Activated CD4-positive, alpha-beta T cell treated with anti-CD3 and anti-CD28 coated beads, Interleukin-2, amount 10 ng/mL, durations not matched to agents 7 days and 5 days (primary cell): ENCODE results near the gene EPRS1. TPM values are rescaled to one million over a fixed set of nuclear protein-coding genes. Genes with fewer than 3 reads are reported as not detected.
"Not testable (repeated sequence)": the region's sequence is repeated elsewhere in the genome, so short reads cannot be mapped to it uniquely, and the experiment has no call there.

Experiments used
- CTCF ChIA-PET: fragments of 350-600 bp; sonication (Branson Sonifier 250); formaldehyde crosslinking; loops from one replicate; lab custom pipeline; 2021; ENCODE audit warnings: antibody characterized with exemption; lab: Charles Lee
- POLR2A ChIA-PET: fragments of 350-600 bp; sonication (Branson Sonifier 250); formaldehyde crosslinking; loops from one replicate; lab custom pipeline; 2021; ENCODE audit warnings: antibody characterized with exemption; lab: Charles Lee
- DNase-seq: peaks from one replicate; pipeline ENCODE4 v3.0.0-alpha.2; 2020
- H3K27ac Mint-ChIP-seq: one replicate; pipeline ENCODE4 v1.8.0; 2021; ENCODE audit warnings: mild to moderate bottlenecking, moderate library complexity, mixed read lengths
- H3K27me3 Mint-ChIP-seq: one replicate; pipeline ENCODE4 v1.8.0; 2021; ENCODE audit warnings: mixed read lengths
- H3K36me3 Mint-ChIP-seq: one replicate; pipeline ENCODE4 v1.8.0; 2021; ENCODE audit warnings: low read depth, mixed read lengths
- H3K4me1 Mint-ChIP-seq: one replicate; pipeline ENCODE4 v1.8.0; 2021; ENCODE audit warnings: mixed read lengths
- H3K4me3 Mint-ChIP-seq: one replicate; pipeline ENCODE4 v1.8.0; 2021; ENCODE audit warnings: mild to moderate bottlenecking, moderate library complexity, mixed read lengths
- H3K9me3 Mint-ChIP-seq: one replicate; pipeline ENCODE4 v1.8.0; 2021; ENCODE audit warnings: mixed read lengths
- total RNA-seq, 2 experiments: library from RNA; stranded (reverse); gene quantifications; one replicate each; pipeline ENCODE4 v1.2.3, GENCODE V29; 2021

Gene EPRS1
- total RNA-seq: 100 to 1,000 TPM; 112 to 135 TPM

DNA sequence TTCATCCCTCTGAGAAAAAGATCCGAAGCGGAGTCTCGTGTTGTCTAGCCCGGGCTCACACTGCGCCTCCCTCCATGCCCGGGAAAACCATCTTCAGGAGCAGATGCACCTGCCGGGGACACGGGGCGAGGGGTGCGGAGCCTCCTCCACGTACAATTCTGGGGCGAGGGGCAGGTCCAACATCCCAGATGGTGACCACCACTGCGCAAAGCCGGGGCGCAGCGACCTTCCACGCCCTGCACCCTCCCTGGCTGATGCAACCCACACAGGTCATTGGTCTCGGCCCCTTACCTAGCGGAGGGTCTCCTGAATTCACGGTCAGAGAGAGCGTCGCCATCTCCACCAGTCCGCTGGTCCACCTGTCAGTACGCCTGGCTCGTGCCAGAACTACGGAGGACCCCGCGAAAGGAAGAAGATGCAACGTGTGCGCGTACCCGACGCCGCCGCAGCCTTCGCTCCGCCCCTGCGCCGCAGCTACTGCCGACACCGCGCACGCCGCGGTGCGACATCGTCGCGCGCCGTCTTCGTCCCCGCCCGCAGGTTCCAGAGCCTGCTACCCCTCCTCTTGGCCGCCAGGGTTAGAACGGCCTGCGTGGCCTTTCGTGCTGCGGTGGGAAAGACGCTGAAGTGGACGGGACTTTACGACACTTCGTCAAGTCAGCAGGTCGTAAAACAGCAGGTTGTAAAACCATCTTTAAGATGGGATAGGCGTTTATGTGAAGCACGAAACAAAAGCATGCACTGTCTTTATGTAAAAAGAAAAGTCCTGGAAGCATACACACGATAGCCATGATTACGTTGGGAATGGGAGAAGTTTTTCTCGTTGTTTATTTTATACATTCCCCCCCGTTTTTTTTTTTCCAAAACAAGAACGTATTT lies at the start of gene EPRS1:
EPRS1 (minus strand) TSS at position 454 of the 879 bp plus-strand sequence; CDS start at position 337, 117 bp downstream.
- no peaks in the 10 kb centered on the region for H3K9me3 Mint-ChIP-seq
- peaks cover 47% of the 10 kb centered on the region for H3K4me1 Mint-ChIP-seq
- CTCF ChIA-PET: interaction anchor here (0.6 to 1.0 kb wide), 9 partner anchors 8 to 129 kb away, joined by 3 to 5 read pairs (median 4); no protein-coding TSS in a partner anchor
- POLR2A ChIA-PET: no interaction called here
- peak within 1 kb of the TSS; percentile 97 for H3K27ac Mint-ChIP-seq
- H3K27me3 Mint-ChIP-seq: no peaks in the 10 kb centered on the region
- H3K36me3 Mint-ChIP-seq: peaks cover 12% of the 10 kb centered on the region
- peak; percentile 95 for DNase-seq
- H3K4me3 Mint-ChIP-seq: peak within 1 kb of the TSS; percentile 98

DNA sequence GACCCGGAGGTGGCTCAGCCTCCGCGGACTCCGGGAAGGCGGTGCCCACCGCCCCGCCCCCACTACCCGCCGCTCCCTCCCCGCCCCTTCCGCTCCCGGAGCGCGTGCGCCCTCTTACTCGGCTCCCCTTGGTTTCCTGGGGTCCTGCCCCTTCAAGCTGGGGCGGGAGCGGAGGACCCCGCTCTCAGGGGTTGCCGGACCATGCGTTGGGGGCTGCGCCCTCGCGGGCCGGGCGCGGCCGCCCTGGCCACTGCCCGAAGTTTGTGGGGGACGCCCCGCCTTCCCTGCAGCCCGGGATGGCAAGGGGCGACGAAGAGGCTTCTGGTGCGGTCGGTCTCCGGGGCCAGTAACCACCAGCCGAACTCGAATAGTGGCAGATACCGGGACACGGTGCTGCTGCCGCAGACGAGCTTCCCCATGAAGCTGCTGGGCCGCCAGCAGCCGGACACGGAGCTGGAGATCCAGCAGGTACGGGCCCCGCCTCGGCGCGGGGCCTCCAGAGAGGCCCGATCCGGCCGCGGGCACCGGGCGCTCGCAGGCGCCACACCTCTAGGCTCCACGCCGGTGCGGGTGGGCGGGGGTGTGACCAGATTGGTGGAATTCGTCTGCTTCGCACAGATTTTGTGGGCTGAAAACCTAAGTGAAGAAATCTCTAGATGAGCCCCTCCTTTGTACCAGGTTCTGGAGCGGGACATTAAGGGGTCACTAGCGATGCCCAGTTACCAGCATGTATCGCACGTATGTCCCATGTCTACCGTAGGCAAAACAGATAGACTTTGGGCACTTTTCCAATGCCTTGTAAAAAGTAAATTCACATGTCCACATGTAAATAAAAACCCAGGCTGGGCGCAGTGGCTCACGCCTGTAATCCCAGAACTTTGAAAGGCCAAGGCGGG lies 48.0 kb upstream of the EPRS1 start, which contains the start of gene IARS2:
IARS2 (plus strand) TSS at position 117 of the 896 bp plus-strand sequence; CDS start at position 202, 85 bp downstream.
- ChIA-PET CTCF (interaction anchor here (0.9 kb wide), 1 partner anchor 13 kb away, joined by 3 read pairs; no protein-coding TSS in a partner anchor), POLR2A (no interaction called here)
- H3K27ac Mint-ChIP-seq: peak within 1 kb of the TSS; percentile 79
- no peaks in the 10 kb centered on the region for H3K27me3 Mint-ChIP-seq
- DNase-seq: peak; percentile 91
- no peaks in the 10 kb centered on the region for H3K9me3 Mint-ChIP-seq
- H3K4me3 Mint-ChIP-seq: peak within 1 kb of the TSS; percentile 74
- H3K4me1 Mint-ChIP-seq: peaks cover 33% of the 10 kb centered on the region
- H3K36me3 Mint-ChIP-seq: peaks cover 21% of the 10 kb centered on the region

DNA sequence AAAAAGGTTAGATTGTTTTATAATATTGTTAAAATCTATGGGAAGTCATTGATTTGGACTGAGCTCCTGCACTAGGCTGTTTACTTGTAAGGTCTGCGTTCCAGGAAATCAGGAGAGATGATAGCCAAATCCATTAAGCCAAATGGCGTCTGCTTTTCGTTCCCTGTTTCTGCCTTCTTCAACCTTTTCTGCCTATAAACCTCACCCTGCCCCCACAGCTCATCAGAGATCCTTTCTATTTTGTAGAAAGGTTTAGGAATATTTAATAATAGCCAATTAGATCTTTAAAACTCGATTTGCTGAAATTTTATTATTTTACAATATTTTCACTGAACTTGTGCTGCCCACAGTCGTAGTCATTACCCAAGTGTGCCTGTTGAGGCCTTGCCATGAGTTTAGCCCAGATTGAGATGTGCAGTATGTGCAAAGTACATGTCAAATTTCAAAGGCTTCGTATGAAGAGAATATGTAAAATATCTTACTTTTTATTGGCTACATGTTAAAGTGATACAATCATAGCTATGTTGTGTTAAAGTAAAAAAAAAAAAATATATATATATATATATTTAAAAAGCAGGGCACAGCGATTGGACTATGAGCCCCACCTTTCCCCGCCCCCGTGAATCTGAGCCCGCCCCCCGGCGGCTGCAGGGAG lies 47.2 kb upstream of the EPRS1 start:
- peaks cover 21% of the 10 kb centered on the region for H3K36me3 Mint-ChIP-seq
- ChIA-PET CTCF (interaction anchor here (0.9 kb wide), 1 partner anchor 14 kb away, joined by 3 read pairs; no protein-coding TSS in a partner anchor), POLR2A (no interaction called here)
- H3K27me3 Mint-ChIP-seq: no peaks in the 10 kb centered on the region
- peak overlapping the region; percentile 46 for H3K27ac Mint-ChIP-seq
- DNase-seq: no peak
- no peaks in the 10 kb centered on the region for H3K9me3 Mint-ChIP-seq
- H3K4me1 Mint-ChIP-seq: peaks cover 33% of the 10 kb centered on the region
- H3K4me3 Mint-ChIP-seq: no peak overlapping the region

DNA sequence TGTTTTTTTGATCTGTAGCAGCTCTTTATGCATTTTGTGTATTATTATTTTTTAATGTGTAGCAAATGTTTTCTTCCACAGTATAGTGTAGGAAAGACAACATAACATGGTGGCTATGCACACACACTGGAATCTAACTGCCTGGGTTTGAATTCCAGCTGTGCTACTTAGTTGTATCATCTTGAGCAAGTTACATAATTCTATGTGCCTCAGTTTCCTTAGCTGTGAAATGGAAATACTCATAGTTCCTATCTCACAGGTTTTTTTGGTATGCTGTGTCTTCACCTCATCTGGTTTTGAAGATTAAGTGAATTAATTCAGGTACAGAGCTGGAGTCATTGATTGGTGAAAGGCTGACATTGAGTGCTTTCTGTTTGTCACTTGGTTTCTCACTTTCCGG lies 46.4 kb upstream of the EPRS1 start:
- POLR2A ChIA-PET: no interaction called here

DNA sequence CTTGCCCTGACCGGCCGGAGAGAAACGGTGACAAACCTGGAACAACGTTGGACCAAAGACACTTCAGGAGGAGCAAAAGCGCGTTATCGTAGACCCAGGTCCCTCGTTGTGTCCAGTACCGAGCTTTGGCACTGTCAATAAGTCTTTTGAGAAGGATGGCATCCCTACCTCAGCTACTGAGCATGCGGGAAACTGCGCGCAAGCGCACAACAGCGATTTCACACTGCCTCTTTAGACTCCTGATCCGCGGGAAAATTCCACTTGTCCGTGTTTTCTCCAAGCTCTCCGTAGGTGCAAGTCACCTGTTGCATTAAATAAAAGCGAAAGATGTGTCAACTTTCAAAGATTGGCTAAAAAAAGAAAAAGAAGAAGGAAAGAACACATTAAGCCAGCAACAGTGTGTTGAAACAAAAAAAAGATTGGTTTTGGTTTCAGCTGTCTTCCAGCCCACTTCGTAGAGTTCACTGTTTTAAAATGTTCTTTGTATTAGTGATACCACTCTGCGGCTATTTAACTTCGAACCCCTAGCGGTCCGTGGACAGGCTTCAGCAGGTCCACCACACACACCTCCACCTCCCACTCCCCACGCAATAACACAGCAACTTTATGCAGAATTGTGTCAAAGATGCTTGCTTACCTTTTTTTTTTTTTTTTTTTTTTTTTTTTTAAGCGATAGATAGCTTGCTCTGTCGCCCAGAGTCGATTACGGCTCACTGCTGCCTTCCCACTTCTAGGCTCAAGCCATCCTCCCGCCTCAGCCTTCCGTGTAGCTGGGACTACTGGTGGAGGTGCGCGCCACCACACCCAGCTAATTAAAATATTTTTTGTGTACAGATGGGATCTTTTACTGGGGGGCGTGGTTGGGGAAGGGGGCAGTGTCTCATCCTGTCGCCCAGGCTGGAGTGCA lies 43.6 kb upstream of the EPRS1 start, which contains the start of gene BPNT1:
BPNT1 (minus strand) TSS at position 139 of the 907 bp plus-strand sequence. CDS start 9,942 bp downstream, outside the sequence.
- Mint-ChIP-seq H3K4me1 (peaks cover 19% of the 10 kb centered on the region), H3K9me3 (no peaks in the 10 kb centered on the region), H3K27me3 (no peaks in the 10 kb centered on the region), H3K36me3 (no peaks in the 10 kb centered on the region), H3K4me3 (peak within 1 kb of the TSS; percentile 87), H3K27ac (peak within 1 kb of the TSS; percentile 90)
- POLR2A ChIA-PET: interaction anchor here (0.5 to 0.6 kb wide), 2 partner anchors 37 to 69 kb away, joined by 3 to 6 read pairs; no protein-coding TSS in a partner anchor
- CTCF ChIA-PET: interaction anchor here (0.5 to 1.5 kb wide), 9 partner anchors 16 to 105 kb away, joined by 3 to 10 read pairs (median 4); no protein-coding TSS in a partner anchor
- peak; percentile 98 for DNase-seq

More for the DNA sequence above, 46.4 kb upstream of the EPRS1 start:
- no peak for DNase-seq
- peaks cover 16% of the 10 kb centered on the region for H3K36me3 Mint-ChIP-seq
- H3K27ac Mint-ChIP-seq: no peak overlapping the region
- no peaks in the 10 kb centered on the region for H3K27me3 Mint-ChIP-seq
- CTCF ChIA-PET: interaction anchor here (0.6 to 1.2 kb wide), 5 partner anchors 11 to 1611 kb away, joined by 3 to 6 read pairs (median 3); no protein-coding TSS in a partner anchor
- H3K4me1 Mint-ChIP-seq: peaks cover 31% of the 10 kb centered on the region
- no peak overlapping the region for H3K4me3 Mint-ChIP-seq
- no peaks in the 10 kb centered on the region for H3K9me3 Mint-ChIP-seq

DNA sequence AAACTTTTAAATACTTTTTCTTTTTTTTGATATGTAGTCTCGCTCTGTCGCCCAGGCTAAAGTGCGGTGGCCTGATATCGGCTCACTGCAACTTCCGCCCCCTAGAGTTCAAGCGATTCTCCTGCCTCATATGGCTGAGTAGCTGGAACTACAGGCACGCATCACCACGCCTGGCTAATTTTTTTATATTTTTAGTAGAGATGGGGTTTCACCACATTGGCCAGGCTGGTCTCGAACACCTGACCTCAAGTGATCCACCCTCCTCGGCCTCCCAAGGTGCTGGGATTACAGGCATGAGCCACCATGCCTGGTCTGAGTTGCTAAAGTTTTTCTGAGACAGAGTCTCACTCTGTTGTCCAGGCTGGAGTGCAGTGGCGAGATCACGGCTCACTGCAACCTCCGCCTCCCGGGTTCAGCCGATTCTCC lies 40.0 kb upstream of the EPRS1 start:
- POLR2A ChIA-PET, CTCF ChIA-PET, H3K4me3 Mint-ChIP-seq, DNase-seq, H3K27ac Mint-ChIP-seq, H3K9me3 Mint-ChIP-seq, H3K27me3 Mint-ChIP-seq, H3K36me3 Mint-ChIP-seq: not testable (repeated sequence)
- peaks cover 13% of the 10 kb centered on the region for H3K4me1 Mint-ChIP-seq

DNA sequence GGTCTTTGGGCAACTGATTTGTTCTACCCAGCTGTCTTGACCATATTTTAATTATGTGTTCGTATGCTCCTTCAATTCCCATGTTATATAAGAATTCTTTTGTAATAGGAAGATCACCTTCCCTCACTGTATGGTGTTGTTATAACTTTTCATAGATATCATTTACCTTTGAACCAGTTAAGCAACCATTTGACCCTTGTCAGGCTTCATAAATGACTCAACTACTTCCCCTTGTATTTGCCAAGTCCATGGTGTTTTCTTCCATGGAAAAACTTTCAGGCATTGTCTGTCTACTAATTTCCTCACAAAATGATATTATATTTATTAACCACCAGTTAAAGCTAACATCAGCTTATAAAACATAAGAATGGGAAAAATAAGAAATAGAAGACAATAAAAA lies 38.2 kb upstream of the EPRS1 start:
- Mint-ChIP-seq H3K4me3 (no peak overlapping the region), H3K27ac (no peak overlapping the region), H3K4me1 (peaks cover 7% of the 10 kb centered on the region), H3K27me3 (no peaks in the 10 kb centered on the region), H3K9me3 (no peaks in the 10 kb centered on the region), H3K36me3 (peaks cover 11% of the 10 kb centered on the region)
- POLR2A ChIA-PET: no interaction called here
- DNase-seq: no peak
- CTCF ChIA-PET: no interaction called here

DNA sequence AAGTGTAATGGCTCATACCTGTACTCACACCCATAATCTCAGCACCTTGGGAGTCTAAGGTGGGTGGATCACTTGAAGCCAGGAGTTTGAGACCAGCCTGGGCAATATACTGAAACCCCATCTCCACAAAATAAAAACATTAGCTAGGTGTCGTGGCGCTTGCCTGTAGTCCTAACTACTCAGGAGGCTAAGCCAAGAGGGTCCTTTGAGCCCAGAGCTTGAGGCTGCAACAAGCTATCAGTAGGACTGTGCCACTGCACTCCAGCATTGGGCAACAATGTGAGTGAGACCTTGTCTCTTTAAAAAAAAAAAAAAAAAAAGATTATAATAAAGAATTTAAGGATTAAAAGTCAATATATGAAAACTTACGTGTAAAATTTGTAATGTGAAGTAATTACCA lies 31.6 kb upstream of the EPRS1 start:
- no peaks in the 10 kb centered on the region for H3K9me3 Mint-ChIP-seq
- H3K4me3 Mint-ChIP-seq: no peak overlapping the region
- ChIA-PET CTCF (no interaction called here), POLR2A (no interaction called here)
- H3K36me3 Mint-ChIP-seq: peaks cover 26% of the 10 kb centered on the region
- DNase-seq: no peak
- H3K27ac Mint-ChIP-seq: no peak overlapping the region
- peaks cover 2% of the 10 kb centered on the region for H3K4me1 Mint-ChIP-seq
- H3K27me3 Mint-ChIP-seq: no peaks in the 10 kb centered on the region

DNA sequence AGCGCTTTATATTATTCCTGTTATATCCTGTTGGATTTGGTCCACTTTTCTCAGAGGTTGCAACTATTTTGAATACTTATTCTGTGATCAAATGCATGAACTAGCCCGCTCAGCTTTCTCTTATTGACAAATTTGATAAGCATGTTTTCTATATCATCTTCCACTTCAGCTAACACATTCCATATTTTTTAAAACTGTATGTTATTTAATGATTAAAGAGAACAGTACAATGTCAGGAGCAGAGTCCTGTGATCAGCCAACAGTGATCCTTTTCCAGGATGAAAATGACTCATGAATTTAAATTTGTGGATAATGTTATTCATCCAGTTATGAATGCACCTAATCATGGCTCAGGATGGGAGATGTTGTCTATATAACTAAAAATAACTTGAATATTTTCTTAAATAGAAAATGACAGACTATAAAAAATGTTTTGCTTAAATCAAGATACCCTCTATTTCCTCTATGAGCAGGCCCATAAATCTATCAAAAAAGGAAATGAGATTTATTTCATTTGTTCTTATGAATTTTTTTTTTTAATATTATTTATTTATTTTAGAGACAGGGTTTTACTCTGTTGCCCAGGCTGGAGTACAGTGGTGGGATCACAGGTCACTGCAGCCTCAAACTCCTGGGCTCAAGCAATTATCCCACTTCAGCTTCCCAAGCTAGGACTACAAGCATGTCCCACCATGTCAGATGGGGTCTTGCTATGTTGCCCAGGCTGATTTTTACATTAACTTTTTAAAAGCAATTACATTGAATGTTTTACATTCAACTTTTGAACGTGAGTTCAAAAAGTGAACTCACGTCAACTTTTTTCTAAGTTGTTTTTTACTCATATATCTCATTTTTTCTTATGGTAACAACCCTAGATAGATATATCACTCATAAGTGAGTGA lies 30.8 kb upstream of the EPRS1 start:
- no peak overlapping the region for H3K4me3 Mint-ChIP-seq
- POLR2A ChIA-PET: no interaction called here
- no peak overlapping the region for H3K27ac Mint-ChIP-seq
- peaks cover 32% of the 10 kb centered on the region for H3K36me3 Mint-ChIP-seq
- H3K9me3 Mint-ChIP-seq: no peaks in the 10 kb centered on the region
- CTCF ChIA-PET: no interaction called here
- no peak for DNase-seq
- H3K4me1 Mint-ChIP-seq: peaks cover 2% of the 10 kb centered on the region
- no peaks in the 10 kb centered on the region for H3K27me3 Mint-ChIP-seq

DNA sequence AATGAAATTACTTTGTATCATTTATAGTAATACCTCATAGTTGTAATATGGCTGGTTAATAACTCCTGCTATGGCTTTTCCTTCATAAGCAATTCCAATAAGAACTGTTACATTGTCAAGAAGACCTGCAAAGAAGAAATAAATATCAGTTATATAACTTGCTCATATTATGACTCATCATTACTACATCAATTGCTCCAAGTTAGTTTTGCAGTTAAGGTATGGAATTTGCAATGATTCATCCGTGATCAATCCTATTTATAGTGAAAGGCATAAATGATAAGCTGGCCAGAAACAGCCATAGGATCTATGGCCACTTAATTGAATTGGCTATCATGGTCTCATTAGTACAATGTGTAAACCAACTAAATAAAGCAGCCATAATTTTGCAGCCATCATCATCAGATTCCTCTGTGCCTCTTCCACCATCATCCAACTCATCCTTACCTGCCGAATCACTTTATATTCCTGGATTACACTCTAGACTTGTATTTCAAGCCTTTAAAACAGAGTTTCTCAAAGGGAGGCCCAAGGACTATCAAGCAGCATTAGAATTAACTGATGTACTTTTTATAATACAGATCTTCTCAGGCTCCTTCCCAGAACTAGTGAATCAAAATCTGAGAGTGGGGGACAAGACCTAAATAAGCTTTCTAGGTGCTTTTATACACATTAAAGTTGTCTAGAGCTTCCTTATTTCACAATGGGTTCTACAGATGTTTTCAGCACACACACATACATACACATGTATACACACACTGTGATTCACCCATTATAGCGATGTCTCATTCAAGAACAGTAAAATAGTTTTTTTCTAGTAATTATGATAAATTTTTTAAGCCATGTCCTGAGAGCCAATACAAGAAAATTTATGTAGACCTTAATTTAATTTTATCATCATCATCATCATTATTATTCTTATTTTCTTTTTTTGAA lies 21.2 kb upstream of the EPRS1 start:
- H3K9me3 Mint-ChIP-seq: no peaks in the 10 kb centered on the region
- no peak overlapping the region for H3K27ac Mint-ChIP-seq
- CTCF ChIA-PET: interaction anchor here (0.6 to 0.9 kb wide), 2 partner anchors 17 to 49 kb away, joined by 3 read pairs; no protein-coding TSS in a partner anchor
- no peaks in the 10 kb centered on the region for H3K27me3 Mint-ChIP-seq
- H3K4me3 Mint-ChIP-seq: no peak overlapping the region
- H3K4me1 Mint-ChIP-seq: no peaks in the 10 kb centered on the region
- POLR2A ChIA-PET: no interaction called here
- H3K36me3 Mint-ChIP-seq: peaks cover 30% of the 10 kb centered on the region
- DNase-seq: no peak
